Transverse colon (tissue), 4 donors: Measurements from ENCODE around the gene IQSEC3. TPM values are rescaled to one million over a fixed set of nuclear protein-coding genes. Genes with fewer than 3 reads are reported as not detected.

ENCODE experiments used
- DNase-seq: peaks from one replicate; pipeline ENCODE4 v3.0.0-alpha.2; 2019
- H3K27ac ChIP-seq, 4 donors: fragments of 200-600 bp; sonication (generic); 2 replicates each; pipeline ENCODE4 v1.5.1; 2016 to 2018; ENCODE audit warnings: inconsistent platforms in 4 of 4
- H3K27me3 ChIP-seq: fragments of 200-600 bp; sonication (generic); 2 replicates; pipeline ENCODE4 v1.5.1; 2017; ENCODE audit warnings: inconsistent platforms
- H3K36me3 ChIP-seq, 4 donors: fragments of 200-600 bp; sonication (generic); 2 replicates each; pipeline ENCODE4 v1.5.1; 2017 to 2019; ENCODE audit warnings: inconsistent platforms in 4 of 4
- H3K4me1 ChIP-seq, 4 donors: fragments of 200-600 bp; sonication (generic); 2 replicates each; pipeline ENCODE4 v1.5.1; 2017 to 2020; ENCODE audit warnings: inconsistent platforms in 4 of 4
- H3K4me3 ChIP-seq, 4 donors: fragments of 200-600 bp; sonication (generic); 1 replicate in 1 of 4; 2 replicates in 3 of 4; pipeline versions ENCODE4 v1.5.1 to v1.6.1; 2017 to 2019; ENCODE audit warnings: inconsistent platforms in 4 of 4
- H3K9me3 ChIP-seq, 2 donors: fragments of 200-600 bp; sonication (generic); 2 replicates each; pipeline ENCODE4 v1.5.1; 2017 to 2019; ENCODE audit warnings: inconsistent platforms in 2 of 2
- CTCF ChIP-seq, 5 experiments: fragments of 200-600 bp in 3 of 5; fragments of 450-650 bp in 2 of 5; sonication (generic) in 3 of 5; IDR thresholded peaks; 1 replicate in 2 of 5; 2 replicates in 3 of 5; pipeline ENCODE4 v1.5.1; 2016 to 2017; ENCODE audit warnings: antibody characterized with exemption in 5 of 5, inconsistent platforms in 3 of 5, mild to moderate bottlenecking in 2 of 5, moderate library complexity in 1 of 5
- EP300 ChIP-seq: sonication (generic); formaldehyde crosslinking; IDR thresholded peaks from one replicate; pipeline ENCODE4 v1.6.1; 2017; ENCODE audit warnings: antibody characterized with exemption, low read depth
- POLR2A ChIP-seq: fragments of 450-650 bp; IDR thresholded peaks from one replicate; pipeline ENCODE4 v1.6.1; 2016; ENCODE audit warnings: antibody characterized with exemption, mild to moderate bottlenecking, moderate library complexity
- POLR2AphosphoS5 ChIP-seq, 3 donors: sonication (generic); formaldehyde crosslinking; IDR thresholded peaks; one replicate each; pipeline ENCODE4 v1.6.1; 2016; ENCODE audit warnings: antibody characterized with exemption in 3 of 3
- WGBS, 2 donors: methylation state at CpG; one replicate each; pipeline ENCODE4 v1.1.5; 2018; ENCODE audit warnings: low coverage in 1 of 2; 5-methylcytosine and 5-hydroxymethylcytosine counted together
- in situ Hi-C, 4 donors: fragments of 200-750 bp; cut with MboI; loops; one replicate each; pipeline versions ENCODE4 v1.15.0 to v1.15.1; 2017; ENCODE audit warnings: low sequenced_read_pairs in 3 of 4, low pct_ligation_motif_present in 1 of 4, low pct_unique_long_range_greater_than_20kb in 1 of 4
- intact Hi-C: fragments of 100-400 bp; cut with DNase I; formaldehyde crosslinking; loops from one replicate; pipeline ENCODE4 v1.15.1; 2023; ENCODE audit warnings: low total_unique reads
- total RNA-seq, 4 donors: library from RNA; depleted of rRNA; stranded (reverse); fragments of >200 nt; gene quantifications; one replicate each; pipeline ENCODE4 v1.1.0, GENCODE V29; 2016

The IQSEC3 gene
- total RNA-seq, 4 donors from 2014 or later, result 0.16 to 35.4 (median 0.27) TPM; not detected in 1

GRCh38 chr12:147242-147641, 80.7 kb downstream of the IQSEC3 start:
- intact Hi-C loops, result no loop called here
- H3K36me3 ChIP-seq, result no peaks in the 10 kb centered on the region
- in situ Hi-C loops, result no loop called here
- H3K4me1 ChIP-seq, result peaks cover 0 to 19% (median 9%) of the 10 kb centered on the region in 4 donors
- no peak overlapping the region for H3K27ac ChIP-seq
- no peak overlapping the region for H3K4me3 ChIP-seq
- H3K27me3 ChIP-seq, result no peaks in the 10 kb centered on the region
- 81% methylated on average over 9 of the region's 9 CpGs; no CpG with 5 or more reads in 1 of the 2 donors for WGBS, 2 donors
- H3K9me3 ChIP-seq, result no peaks in the 10 kb centered on the region
- DNase-seq, result no peak
- TF ChIP-seq EP300, result no peak
- no peak for TF ChIP-seq POLR2A
- no peak for TF ChIP-seq CTCF (IDR thresholded peaks at IDR 0.05)
- no peak for TF ChIP-seq POLR2AphosphoS5 (IDR thresholded peaks at IDR 0.05)

GRCh38 chr12:148676-149416, 82.3 kb downstream of the IQSEC3 start:
- no peak for DNase-seq
- Histone ChIP-seq H3K4me3 (no peak overlapping the region), H3K27me3 (no peaks in the 10 kb centered on the region), H3K36me3 (no peaks in the 10 kb centered on the region), H3K4me1 (peaks cover 0 to 14% (median 9%) of the 10 kb centered on the region in 4 donors), H3K9me3 (no peaks in the 10 kb centered on the region), H3K27ac (no peak overlapping the region)
- in situ Hi-C loops, result no loop called here
- TF ChIP-seq POLR2AphosphoS5 (IDR thresholded peaks at IDR 0.05), result no peak
- no peak for TF ChIP-seq POLR2A
- TF ChIP-seq CTCF (IDR thresholded peaks at IDR 0.05), result no peak
- TF ChIP-seq EP300, result no peak
- WGBS, 2 donors, result 85 to 92% methylated on average over 12 to 18 of the region's 18 CpGs
- intact Hi-C loops, result no loop called here

DNA sequence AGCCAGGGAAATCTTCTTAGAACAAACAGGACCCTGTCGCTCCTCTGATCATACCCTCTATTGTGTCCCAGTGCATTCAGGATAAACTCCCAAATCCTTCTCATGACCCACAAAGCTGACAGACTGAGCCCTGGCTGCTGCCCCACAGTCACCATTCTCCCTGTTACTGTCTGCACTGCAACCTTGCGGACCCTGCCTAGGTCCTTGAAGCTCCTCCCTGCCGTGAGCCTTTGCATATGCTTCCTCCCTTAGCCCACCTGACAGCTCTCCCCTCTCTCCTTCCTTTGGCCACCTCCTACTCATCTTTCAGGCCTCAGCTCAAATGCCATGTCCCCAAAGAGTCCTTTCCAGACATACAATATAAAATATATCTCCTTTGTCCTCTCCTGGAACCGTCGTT, 85.0 kb downstream of the IQSEC3 start:
- Histone ChIP-seq H3K36me3 (no peaks in the 10 kb centered on the region), H3K27me3 (no peaks in the 10 kb centered on the region), H3K9me3 (no peaks in the 10 kb centered on the region), H3K4me3 (no peak overlapping the region), H3K27ac (no peak overlapping the region), H3K4me1 (no peaks in the 10 kb centered on the region)
- intact Hi-C loops, result no loop called here
- 79 to 82% methylated on average over 5 of the region's 5 CpGs for WGBS, 2 donors
- TF ChIP-seq EP300 (no peak), CTCF (IDR thresholded peaks at IDR 0.05) (no peak)
- no peak for DNase-seq
- in situ Hi-C loops, result no loop called here

DNA sequence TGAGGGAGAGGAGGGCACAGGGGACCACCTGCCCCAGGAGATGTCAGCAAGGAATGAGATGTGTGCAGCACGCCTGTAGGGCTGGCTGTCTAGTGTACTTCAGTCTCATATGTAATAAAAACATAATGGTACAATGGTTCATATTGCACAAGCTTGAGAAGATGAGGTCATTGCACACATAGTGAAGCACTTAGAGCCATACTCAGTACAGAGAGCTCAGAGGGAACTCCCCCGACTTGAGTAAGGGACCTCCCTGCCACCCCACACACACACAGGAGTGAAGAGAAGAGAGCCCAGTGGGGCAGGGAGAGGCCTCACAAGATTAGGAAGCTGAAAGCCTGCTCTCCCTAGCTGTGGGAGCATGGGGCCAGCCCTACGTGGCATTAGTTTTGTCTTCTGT, 85.9 kb downstream of the IQSEC3 start:
- Histone ChIP-seq H3K4me3 (no peak overlapping the region), H3K9me3 (no peaks in the 10 kb centered on the region), H3K36me3 (no peaks in the 10 kb centered on the region), H3K4me1 (no peaks in the 10 kb centered on the region), H3K27ac (no peak overlapping the region), H3K27me3 (no peaks in the 10 kb centered on the region)
- DNase-seq, result no peak
- no peak for TF ChIP-seq EP300
- intact Hi-C loops, result no loop called here
- in situ Hi-C loops, result no loop called here
- WGBS, 2 donors, result 34% methylated on average over 3 of the region's 3 CpGs; no CpG with 5 or more reads in 1 of the 2 donors
